HG03469 (cell line): ENCODE measurements around the gene IL1RAPL1.
"Not testable (repeated sequence)": the region's sequence is repeated elsewhere in the genome, so short reads cannot be mapped to it uniquely, and the experiment has no call there.

Experiments used
- ATAC-seq: cut with Tn5 transposase; IDR thresholded peaks from one replicate; pipeline ENCODE4 v1.9.1; 2021; ENCODE audit warnings: mild to moderate bottlenecking, moderate library complexity, moderate number of reproducible peaks; ENCODE audit not compliant: unreplicated experiment

Gene IL1RAPL1

GRCh38 chrX:29082558-29082957 is 495.3 kb downstream of the IL1RAPL1 start:
- no peak for ATAC-seq

- ATAC-seq: no peak
Observed at GRCh38 chrX:29083823-29084222, 496.6 kb downstream of the IL1RAPL1 start.

GRCh38 chrX:29090811-29091210 is 503.6 kb downstream of the IL1RAPL1 start:
- ATAC-seq: no peak

- no peak for ATAC-seq
Observed at GRCh38 chrX:29107231-29107630, 520.0 kb downstream of the IL1RAPL1 start.

GRCh38 chrX:29110041-29110440 is 522.8 kb downstream of the IL1RAPL1 start:
- ATAC-seq: no peak

GRCh38 chrX:29113221-29113620 is 526.0 kb downstream of the IL1RAPL1 start:
- no peak for ATAC-seq

GRCh38 chrX:29122817-29123216 is 535.6 kb downstream of the IL1RAPL1 start:
- ATAC-seq: not testable (repeated sequence)

GRCh38 chrX:29130905-29131304 is 543.7 kb downstream of the IL1RAPL1 start:
- ATAC-seq: no peak

- ATAC-seq: no peak
Observed at GRCh38 chrX:29136904-29137303, 549.7 kb downstream of the IL1RAPL1 start.

- no peak for ATAC-seq
Observed at GRCh38 chrX:29138003-29138402, 550.8 kb downstream of the IL1RAPL1 start.

- ATAC-seq: no peak
Observed at GRCh38 chrX:29143356-29143755, 556.1 kb downstream of the IL1RAPL1 start.

GRCh38 chrX:29143756-29144155 is 556.5 kb downstream of the IL1RAPL1 start:
- no peak for ATAC-seq

- ATAC-seq: no peak
Observed at GRCh38 chrX:29145316-29145715, 558.1 kb downstream of the IL1RAPL1 start.

- ATAC-seq: no peak
Observed at GRCh38 chrX:29148511-29148910, 561.3 kb downstream of the IL1RAPL1 start.

GRCh38 chrX:29155286-29155685 is 568.0 kb downstream of the IL1RAPL1 start:
- ATAC-seq: no peak

GRCh38 chrX:29172880-29173279 is 585.6 kb downstream of the IL1RAPL1 start:
- no peak for ATAC-seq

- ATAC-seq: no peak
Observed at GRCh38 chrX:29187264-29187663, 600.0 kb downstream of the IL1RAPL1 start.

GRCh38 chrX:29196501-29196900 is 609.3 kb downstream of the IL1RAPL1 start:
- no peak for ATAC-seq

GRCh38 chrX:29215251-29215650 is 628.0 kb downstream of the IL1RAPL1 start:
- ATAC-seq: no peak

GRCh38 chrX:29225670-29226069 is 638.4 kb downstream of the IL1RAPL1 start:
- no peak for ATAC-seq

- no peak for ATAC-seq
Observed at GRCh38 chrX:29229802-29230201, 642.6 kb downstream of the IL1RAPL1 start.

GRCh38 chrX:29231800-29232199 is 644.6 kb downstream of the IL1RAPL1 start:
- ATAC-seq: no peak

- ATAC-seq: no peak
Observed at GRCh38 chrX:29233592-29234183, 646.4 kb downstream of the IL1RAPL1 start.
